Progenitor cell of endocrine pancreas (in vitro differentiated cells): ENCODE data around the gene NDRG2. TPM values are rescaled to one million over a fixed set of nuclear protein-coding genes. Genes with fewer than 3 reads are reported as not detected.

ENCODE experiments used
- DNase-seq: peaks from one replicate; pipeline ENCODE4 v3.0.0; 2021; ENCODE audit warnings: low spot score; ENCODE audit not compliant: unreplicated experiment
- H3K27ac Mint-ChIP-seq: 2 replicates; pipeline ENCODE4 v1.8.0; 2021; ENCODE audit warnings: mild to moderate bottlenecking, moderate library complexity, mixed read lengths
- H3K27me3 Mint-ChIP-seq: 2 replicates; pipeline ENCODE4 v1.8.0; 2021; ENCODE audit warnings: mixed read lengths
- H3K36me3 Mint-ChIP-seq: 2 replicates; pipeline ENCODE4 v1.8.0; 2022; ENCODE audit warnings: mixed read lengths; ENCODE audit not compliant: insufficient read depth
- H3K4me1 Mint-ChIP-seq: 2 replicates; pipeline ENCODE4 v1.8.0; 2021; ENCODE audit warnings: low read depth, mixed read lengths
- H3K4me3 Mint-ChIP-seq: 2 replicates; pipeline ENCODE4 v1.8.0; 2021; ENCODE audit warnings: low read depth, mild to moderate bottlenecking, moderate library complexity, mixed read lengths
- H3K9me3 Mint-ChIP-seq: 2 replicates; pipeline ENCODE4 v1.8.0; 2021; ENCODE audit warnings: low read depth, mixed read lengths
- CTCF ChIP-seq: fragments of 200-600 bp; sonication (generic); IDR thresholded peaks from one replicate; pipeline ENCODE4 v1.5.0; 2021; ENCODE audit warnings: antibody characterized with exemption, mild to moderate bottlenecking; ENCODE audit not compliant: unreplicated experiment
- total RNA-seq: library from RNA; stranded (reverse); gene quantifications from 2 replicates; pipeline ENCODE4 v1.2.1, GENCODE V29; 2021

Gene NDRG2
- total RNA-seq, 1 donor from 2014 or later, result 61.5 TPM

GRCh38 chr14:21032326-21033132 lies 7.7 kb upstream of the NDRG2 start:
- Mint-ChIP-seq H3K27ac (no peak overlapping the region), H3K27me3 (peaks cover 18% of the 10 kb centered on the region), H3K4me1 (no peaks in the 10 kb centered on the region), H3K4me3 (no peak overlapping the region), H3K9me3 (no peaks in the 10 kb centered on the region), H3K36me3 (no peaks in the 10 kb centered on the region)
- TF ChIP-seq CTCF, result no peak
- no peak for DNase-seq

GRCh38 chr14:21030531-21030930 lies 5.7 kb upstream of the NDRG2 start:
- Mint-ChIP-seq H3K9me3 (no peaks in the 10 kb centered on the region), H3K4me1 (peaks cover 10% of the 10 kb centered on the region), H3K36me3 (no peaks in the 10 kb centered on the region), H3K27ac (no peak overlapping the region), H3K27me3 (peaks cover 18% of the 10 kb centered on the region), H3K4me3 (no peak overlapping the region)
- DNase-seq, result no peak
- TF ChIP-seq CTCF, result no peak

- no peak for TF ChIP-seq CTCF
- Mint-ChIP-seq H3K4me3 (no peak within 1 kb of the TSS), H3K4me1 (peaks cover 10% of the 10 kb centered on the region), H3K27me3 (peaks cover 15% of the 10 kb centered on the region), H3K9me3 (no peaks in the 10 kb centered on the region), H3K27ac (no peak within 1 kb of the TSS), H3K36me3 (no peaks in the 10 kb centered on the region)
- no peak for DNase-seq
Observed at GRCh38 chr14:21029917-21030316, 5.1 kb upstream of the NDRG2 start, which contains the start of gene TPPP2. Gene TPPP2 (plus strand): TSS chr14:21030217. CDS start chr14:21030582, 365 bp downstream.

- Mint-ChIP-seq H3K27me3 (peaks cover 14% of the 10 kb centered on the region), H3K36me3 (no peaks in the 10 kb centered on the region), H3K4me3 (peak overlapping the region; percentile 31), H3K4me1 (peaks cover 24% of the 10 kb centered on the region), H3K27ac (no peak overlapping the region), H3K9me3 (no peaks in the 10 kb centered on the region)
- TF ChIP-seq CTCF, result no peak
- no peak for DNase-seq
Observed at GRCh38 chr14:21026988-21027315, 2.1 kb upstream of the NDRG2 start.

GRCh38 chr14:21026274-21026987 lies 1.6 kb upstream of the NDRG2 start:
- Mint-ChIP-seq H3K9me3 (no peaks in the 10 kb centered on the region), H3K36me3 (peaks cover under 1% of the 10 kb centered on the region), H3K4me1 (peaks cover 24% of the 10 kb centered on the region), H3K27ac (no peak overlapping the region), H3K4me3 (peak overlapping the region; percentile 86), H3K27me3 (peaks cover 9% of the 10 kb centered on the region)
- DNase-seq, result no peak
- TF ChIP-seq CTCF, result no peak
